Prostate gland (tissue), 2 donors: ENCODE data around the gene NR2C2.

Source experiments
- CTCF ChIP-seq, 4 experiments: fragments of 200-600 bp in 2 of 4; fragments of 450-650 bp in 2 of 4; sonication (generic) in 2 of 4; IDR thresholded peaks; 1 replicate in 3 of 4; 2 replicates in 1 of 4; pipeline ENCODE4 v1.5.1; 2016 to 2019; ENCODE audit warnings: antibody characterized with exemption in 4 of 4, mild to moderate bottlenecking in 2 of 4, moderate library complexity in 2 of 4
- POLR2A ChIP-seq: fragments of 450-650 bp; IDR thresholded peaks from one replicate; pipeline ENCODE4 v1.6.1; 2016; ENCODE audit warnings: antibody characterized with exemption, mild to moderate bottlenecking
- POLR2AphosphoS5 ChIP-seq: sonication (generic); formaldehyde crosslinking; IDR thresholded peaks from one replicate; pipeline ENCODE4 v1.6.1; 2017; ENCODE audit warnings: antibody characterized with exemption

- TF ChIP-seq POLR2AphosphoS5 (no peak), POLR2A (no peak), CTCF (IDR thresholded peaks at IDR 0.05) (no peak)
These were observed 50.6 kb downstream of the NR2C2 start for GRCh38 chr3:14997941-14998340.
